HG02610 (cell line): ENCODE results near the gene PIM2.
"Not testable (repeated sequence)": the region's sequence is repeated elsewhere in the genome, so short reads cannot be mapped to it uniquely, and the experiment has no call there.

Source experiments
- ATAC-seq: cut with Tn5 transposase; IDR thresholded peaks from one replicate; pipeline ENCODE4 v1.9.1; 2021; ENCODE audit warnings: mild to moderate bottlenecking, moderate library complexity; ENCODE audit not compliant: unreplicated experiment

PIM2 gene

DNA sequence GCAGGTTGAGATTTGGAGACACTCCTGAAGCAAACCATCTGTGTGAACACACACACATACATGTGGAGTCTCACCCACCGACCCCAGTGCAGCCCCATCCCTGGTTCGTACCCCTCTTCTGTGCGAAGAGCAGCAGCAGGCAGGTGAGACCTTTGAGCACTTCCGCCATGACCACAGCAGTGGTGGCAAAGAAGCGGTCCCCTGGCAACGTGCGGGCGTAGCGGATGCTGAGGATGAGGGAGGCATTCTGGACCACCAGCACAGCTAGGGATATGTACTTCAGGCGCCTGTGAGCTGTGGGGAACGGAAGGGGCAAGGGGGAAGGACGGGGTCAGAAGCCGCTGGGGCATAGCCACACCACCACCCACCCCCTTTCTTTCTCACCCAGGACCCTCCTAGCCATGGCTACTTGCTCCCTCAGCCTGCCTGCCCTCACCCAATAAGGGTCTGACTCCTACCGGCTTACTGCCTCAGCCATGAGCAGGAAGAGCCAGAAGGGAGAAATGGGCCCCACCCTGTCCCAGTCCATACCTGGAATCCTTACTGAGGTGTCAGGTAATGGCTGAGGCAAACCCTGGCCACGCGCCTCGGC lies 9.0 kb downstream of the PIM2 start:
- ATAC-seq: no peak

DNA sequence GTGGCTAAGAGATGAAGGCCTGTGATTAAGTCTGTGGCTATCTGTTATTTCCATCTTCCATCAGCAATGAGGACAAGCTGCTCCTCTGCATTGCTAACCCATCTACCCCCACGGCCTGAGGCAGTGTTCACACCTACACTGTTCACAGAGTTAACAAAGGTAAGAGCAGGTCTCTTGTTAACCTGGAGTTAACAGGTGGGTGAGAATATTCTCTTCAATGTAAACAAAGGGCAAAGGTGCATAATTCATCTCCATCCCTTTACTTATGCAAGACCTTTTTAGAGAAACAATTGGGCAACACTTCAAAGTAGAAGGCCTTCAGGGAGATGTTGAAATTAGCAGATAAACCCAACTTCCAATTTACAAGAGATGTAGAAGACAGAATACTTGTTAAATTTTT lies 10.2 kb downstream of the PIM2 start:
- ATAC-seq: no peak

DNA sequence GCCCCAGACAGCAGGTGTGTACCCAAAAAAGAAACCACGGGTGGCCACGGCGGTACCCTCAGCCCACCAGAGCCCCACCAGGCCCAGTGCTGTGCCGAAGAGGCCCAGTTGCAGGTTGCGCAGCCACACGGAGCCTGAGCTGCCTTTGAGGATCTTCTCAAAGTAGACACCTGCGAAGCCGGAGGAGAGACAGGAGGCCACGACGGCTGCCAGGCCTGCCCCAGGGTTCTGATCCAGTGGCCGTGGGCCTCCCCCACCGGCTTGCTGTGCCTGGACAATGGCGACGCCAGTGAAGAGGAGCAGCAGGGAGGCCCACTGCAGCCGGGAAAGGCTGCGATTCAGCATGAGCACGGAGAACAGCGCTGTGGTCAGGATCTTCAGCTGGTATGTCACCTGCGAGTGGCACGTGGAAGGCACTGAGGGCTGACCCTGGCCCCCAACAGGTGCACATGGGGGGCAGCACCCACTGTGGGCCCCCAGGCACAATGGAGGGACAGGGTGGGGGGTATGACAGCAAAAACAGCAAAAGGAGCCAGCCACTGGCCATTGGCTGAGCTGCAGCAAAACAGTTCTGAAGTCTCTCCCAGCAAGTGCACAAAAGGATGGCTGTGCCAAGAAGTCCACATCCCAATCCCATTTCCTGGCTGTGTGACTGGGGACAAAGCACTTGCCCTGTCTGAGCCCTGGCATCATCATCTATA lies 13.6 kb downstream of the PIM2 start:
- no peak for ATAC-seq

DNA sequence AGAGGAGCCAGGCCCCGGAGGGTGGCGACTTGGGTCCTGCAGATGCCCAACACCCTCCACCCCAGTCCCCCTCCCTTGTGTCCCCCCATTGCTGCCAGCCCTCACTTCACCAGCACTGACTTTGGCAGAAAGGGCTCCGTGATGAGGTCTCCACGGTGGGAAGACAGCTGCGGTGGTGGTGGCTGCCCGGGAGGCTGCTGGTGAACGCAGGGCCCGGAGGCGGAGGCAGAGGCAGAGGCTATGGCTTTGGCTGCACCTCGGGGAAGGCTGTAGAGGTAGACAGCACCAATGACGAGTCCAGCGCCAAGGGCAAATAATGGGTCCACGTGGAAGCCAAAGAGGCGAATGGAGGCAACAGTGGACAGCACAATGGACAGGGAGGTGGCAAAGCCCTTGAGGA lies 14.2 kb downstream of the PIM2 start:
- ATAC-seq: no peak

DNA sequence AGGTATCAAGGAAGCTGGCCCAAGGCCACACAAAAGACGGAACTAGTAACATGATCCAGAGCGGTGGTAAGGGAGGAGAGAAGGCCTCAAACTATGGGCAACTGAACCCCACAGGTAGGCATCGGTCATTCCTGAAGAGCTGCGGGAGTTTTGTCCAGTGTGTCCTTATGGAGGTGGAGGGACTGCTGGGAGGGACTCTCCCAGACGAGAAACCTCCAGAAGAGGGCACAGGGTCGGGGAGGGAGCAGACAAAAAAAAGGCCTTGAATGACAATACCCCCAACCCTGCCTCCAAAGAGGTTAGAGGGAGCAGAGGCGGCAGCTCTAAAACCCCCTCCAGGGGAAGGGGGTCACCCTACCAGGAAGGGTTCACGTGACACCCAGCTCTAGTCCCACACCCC lies 14.6 kb downstream of the PIM2 start:
- no peak for ATAC-seq

DNA sequence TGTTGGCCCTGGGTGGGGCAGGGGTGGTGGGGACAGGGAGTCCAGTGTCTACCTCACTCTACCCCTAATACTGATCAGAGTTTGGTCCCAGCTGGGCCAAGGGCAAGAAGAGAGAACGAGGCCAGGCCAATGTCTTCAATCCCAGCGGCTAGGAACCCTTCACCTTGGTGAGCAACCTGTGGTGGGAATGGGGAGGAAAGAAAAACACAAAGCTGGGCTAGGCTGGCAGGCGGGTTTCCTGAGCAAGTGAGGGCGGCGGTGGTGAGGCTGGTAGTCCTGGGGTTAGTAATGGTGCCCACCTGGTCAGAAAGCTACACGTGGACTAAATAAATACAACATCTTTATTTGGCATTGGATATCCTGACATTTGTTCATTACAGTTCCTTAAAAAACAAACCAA lies 15.5 kb downstream of the PIM2 start:
- no peak for ATAC-seq

DNA sequence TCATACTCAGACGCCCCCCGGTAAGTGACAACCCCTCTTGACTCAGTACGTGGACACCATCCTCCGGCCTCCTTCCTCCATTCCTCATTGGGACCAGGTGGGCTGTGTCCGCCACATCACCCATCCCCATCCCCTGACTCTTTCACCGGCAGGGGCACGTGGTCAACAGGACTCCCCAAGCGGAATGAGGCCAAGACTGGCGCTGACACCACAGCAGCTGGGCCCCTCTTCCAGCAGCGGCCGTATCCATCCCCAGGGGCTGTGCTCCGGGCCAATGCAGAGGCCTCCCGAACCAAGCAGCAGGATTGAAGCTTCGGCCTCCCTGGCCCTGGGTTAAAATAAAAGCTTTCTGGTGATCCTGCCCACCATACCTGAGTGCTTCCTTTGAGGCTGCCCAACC lies 16.0 kb downstream of the PIM2 start:
- ATAC-seq: no peak

DNA sequence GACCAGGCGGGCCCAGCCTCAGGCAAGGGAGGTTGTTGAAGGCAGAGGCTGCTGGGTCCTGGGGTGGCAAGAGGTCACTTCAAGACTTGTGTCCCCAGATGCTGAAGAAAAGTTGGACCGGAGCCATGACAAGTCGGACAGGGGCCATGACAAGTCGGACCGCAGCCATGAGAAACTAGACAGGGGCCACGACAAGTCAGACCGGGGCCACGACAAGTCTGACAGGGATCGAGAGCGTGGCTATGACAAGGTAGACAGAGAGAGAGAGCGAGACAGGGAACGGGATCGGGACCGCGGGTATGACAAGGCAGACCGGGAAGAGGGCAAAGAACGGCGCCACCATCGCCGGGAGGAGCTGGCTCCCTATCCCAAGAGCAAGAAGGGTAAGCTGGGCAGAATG lies 16.7 kb downstream of the PIM2 start:
- no peak for ATAC-seq

DNA sequence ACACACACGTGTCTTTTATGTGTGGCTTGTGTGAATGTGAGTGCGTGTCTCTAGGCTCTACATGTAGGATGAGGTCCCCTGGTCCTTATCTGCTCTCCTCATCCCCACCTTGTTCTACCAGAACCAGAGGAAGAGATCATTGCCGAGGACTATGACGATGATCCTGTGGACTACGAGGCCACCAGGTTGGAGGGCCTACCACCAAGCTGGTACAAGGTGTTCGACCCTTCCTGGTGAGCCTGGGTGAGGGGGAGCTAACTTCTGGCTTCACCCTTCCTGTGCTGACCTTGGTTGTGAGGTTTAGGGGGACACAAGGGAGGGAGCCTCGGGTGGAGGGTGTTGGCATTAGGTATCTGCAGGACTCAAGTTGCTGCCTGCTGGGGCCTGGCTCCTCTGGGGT lies 17.8 kb downstream of the PIM2 start:
- ATAC-seq: no peak

DNA sequence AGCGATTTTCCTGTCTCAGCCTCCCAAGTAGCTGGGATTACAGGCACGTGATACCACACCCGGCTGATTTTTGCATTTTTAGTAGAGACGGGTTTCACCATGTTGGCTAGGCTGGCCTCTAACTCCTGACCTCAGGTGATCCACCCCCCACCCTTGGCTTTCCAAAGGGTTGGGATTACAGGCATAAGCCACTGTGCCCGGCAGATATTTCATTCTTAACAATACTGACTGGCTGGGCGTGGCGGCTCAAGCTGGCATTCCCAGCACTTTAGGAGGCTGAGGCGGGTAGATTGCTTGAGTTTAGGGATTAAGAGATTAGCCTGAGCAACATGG lies 19.8 kb downstream of the PIM2 start:
- no peak for ATAC-seq

DNA sequence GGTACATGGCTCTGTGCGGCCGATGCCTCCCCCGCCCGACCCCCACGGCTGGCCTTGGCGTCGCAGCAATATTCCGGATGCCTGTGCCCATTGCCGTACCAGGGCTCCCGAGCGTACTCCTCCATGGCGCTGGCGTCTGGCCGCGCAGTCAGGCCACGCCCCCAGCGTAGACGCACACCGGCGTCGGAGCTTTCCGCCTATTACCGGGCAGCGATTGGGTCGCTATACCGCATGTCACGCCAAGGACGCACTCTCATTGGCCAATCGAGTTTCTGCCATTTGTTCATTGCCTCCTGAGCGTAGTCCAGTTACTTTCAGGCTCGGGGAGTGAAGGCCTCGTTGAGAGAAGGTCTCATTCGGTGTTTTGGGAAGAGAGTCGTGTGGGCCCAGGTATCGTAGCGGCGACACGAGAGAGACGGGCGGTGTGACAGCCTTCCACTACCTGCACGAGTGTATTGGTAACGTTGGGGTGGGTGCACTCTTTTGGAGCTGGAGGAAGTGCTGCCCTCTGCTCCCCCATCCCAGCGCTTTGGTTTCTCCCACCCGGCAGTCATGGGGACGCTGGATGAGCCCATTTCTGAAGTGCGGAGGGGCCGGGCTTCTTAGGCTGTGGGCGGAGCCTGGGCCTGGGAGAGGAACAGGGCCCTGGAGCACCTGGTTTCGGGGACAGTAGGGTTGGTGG lies 21.1 kb downstream of the PIM2 start, which contains the start of the genes PQBP1 and TIMM17B:
Gene PQBP1, plus strand, starts transcription at position 306 of the 682 bp plus-strand sequence. CDS start 580 bp downstream, outside the sequence.
Gene TIMM17B, minus strand, starts transcription at position 144 of the 682 bp plus-strand sequence. Its CDS starts 19 bp downstream, at position 125.
- ATAC-seq: peak; percentile 92

DNA sequence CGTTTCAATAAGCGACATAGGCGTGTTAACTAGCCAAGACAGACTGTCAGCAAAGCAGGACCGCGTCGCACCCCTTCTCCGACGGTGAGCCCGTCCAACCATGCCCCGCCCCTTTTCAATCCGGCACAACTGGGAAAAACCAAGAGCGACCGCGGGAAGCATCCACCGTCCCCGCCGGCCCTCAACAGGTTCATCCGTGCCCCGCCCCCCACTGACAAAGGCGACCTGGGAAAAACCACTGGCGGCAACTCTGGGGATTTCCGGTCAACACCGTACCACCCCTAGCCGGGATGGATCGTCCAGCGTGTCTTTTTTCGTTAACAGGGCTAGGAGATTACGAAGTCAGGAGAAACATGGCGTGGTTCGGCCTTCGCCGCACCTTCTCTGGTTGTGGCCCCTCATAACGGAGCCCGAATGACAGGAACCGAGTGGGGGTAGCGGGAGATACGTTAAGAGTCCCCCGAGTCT lies 21.6 kb downstream of the PIM2 start:
- peak; percentile 13 for ATAC-seq

DNA sequence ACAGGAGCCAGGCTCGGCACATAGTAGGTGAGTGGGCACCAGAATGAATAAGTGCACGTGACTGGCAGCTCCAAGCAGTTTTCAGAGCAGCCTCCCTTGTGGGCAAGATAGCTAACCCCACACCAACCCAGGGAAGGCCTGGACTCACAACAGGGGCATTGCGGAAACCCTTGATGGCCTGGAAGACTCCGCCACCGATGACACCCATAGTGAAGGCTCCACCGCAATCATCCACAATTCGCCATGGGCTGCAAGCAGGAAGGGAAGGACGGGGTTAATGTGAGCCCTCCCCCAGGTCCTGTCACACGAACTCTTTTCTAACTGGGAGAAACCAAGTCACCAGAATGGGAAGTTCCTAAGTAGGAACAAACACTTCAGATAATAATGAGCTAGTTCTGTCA lies 22.2 kb downstream of the PIM2 start:
- no peak for ATAC-seq

DNA sequence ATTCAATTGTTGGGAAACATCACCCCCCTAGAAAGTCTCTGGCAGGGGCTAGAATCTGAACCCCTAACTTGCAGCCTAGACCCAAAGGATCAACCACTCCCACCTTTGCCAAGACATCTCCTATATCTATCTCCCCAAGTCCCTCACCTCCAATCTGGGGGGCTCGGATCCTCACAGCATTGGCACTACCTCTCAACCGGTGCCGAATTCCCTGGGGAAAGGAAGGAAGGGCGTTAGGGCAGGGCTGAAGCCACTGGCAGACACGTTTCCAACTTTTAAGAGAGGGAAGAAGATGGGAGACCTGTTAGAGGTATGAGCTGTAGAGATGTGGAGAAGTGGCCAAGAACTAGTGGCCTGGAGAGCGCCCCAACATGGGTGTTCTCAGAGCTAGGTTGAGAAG lies 23.9 kb downstream of the PIM2 start:
- no peak for ATAC-seq

DNA sequence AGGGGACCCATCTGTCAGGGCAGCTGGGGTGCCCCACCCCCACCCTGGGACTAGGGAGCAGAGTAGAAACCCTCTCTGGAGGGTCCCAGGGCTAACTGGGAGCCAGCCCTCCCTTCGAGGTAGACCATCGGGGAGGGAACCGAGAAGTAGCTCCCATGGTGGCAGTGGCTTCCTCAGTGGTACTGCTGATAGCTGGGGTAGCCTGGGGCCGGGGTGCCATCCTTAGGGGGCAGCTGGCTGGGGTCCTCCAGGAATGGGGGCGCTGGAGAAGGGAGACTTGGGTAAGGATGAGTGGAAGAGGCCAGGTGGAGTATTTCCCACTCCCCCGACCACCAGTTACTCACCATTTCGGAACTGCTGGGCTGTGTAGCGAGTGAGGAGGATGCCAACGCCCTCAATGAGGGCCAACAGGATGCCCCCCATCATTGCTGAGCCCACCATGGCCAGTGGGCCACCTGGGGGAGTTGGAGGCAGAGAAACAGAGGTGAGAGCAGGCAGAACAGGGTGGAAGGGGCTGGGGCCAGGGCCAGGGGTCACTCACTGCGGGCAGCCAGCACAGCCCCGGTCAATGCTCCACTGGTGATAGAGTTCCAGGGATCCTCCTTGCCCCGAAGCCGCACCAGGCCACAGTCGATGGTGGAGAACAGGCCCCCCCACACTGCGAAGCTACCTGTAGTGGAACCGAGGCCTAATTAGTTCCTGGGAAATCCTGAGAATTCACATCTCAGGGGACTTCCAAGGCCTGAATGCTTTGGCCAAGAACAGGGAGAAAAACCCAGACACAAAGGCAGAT lies 25.1 kb downstream of the PIM2 start:
- no peak for ATAC-seq

DNA sequence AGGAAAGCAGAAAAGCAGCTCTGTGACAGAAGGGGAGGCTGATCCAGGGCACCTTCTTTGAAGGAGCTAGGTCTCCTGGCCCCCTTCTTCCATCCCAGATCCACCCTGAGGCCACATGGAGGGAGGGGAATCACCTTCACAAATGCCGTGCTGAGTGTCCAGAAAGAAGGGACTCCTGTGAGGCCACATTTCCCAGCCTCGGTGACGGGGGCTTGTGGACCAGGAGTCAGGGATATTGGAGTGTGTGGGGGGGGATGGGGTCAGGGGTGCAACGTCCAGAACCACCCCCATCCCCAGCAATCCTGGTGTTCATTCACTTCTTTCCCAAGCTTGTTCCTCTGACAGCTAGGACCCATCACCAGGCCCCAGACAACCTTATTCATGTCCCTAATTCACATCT lies 25.9 kb downstream of the PIM2 start:
- ATAC-seq: no peak

DNA sequence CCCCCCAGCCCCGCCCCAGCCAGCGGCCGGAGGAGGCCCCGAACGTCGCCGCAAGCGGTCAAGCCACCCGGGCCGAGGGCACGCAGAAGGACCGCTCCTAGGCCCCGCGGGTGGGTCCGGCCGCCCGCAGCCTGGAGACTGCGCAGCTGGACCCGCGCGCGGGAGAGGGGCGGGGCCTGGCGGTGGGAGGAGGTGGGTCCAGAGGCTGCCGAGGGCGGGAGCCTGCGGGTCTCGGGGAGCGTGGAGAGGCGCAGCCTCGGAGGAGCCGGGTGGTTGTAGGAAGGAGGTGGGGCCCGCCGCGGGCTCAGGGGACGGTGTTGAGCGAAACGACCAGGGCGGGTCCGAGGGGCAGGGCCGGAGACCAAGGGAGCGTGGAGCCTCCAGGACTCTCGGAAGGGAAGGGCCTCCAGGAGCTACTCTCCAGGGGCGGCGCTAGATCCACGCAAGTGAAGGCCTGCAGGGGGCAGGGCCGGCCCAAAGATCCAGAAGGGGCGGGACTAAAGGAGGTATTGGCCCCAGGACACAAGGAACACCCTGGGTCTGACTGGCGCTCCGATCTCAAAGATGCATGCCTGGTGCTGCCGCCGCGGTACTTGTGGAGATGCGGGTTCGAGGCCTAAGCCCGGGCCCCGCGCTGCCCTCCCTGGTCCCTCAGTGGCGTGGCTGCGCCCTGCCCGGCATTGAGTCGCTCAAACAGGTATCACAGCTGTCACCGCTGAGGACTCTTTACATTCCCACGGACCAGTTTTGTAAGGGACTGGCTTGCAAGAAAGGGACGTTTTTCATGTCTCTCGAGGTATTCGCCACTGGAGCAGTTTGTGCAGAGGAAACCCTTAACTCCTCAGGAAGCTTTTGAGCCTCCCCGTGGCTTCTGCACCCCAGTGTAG lies 27.2 kb downstream of the PIM2 start:
- peak; percentile 81 for ATAC-seq

DNA sequence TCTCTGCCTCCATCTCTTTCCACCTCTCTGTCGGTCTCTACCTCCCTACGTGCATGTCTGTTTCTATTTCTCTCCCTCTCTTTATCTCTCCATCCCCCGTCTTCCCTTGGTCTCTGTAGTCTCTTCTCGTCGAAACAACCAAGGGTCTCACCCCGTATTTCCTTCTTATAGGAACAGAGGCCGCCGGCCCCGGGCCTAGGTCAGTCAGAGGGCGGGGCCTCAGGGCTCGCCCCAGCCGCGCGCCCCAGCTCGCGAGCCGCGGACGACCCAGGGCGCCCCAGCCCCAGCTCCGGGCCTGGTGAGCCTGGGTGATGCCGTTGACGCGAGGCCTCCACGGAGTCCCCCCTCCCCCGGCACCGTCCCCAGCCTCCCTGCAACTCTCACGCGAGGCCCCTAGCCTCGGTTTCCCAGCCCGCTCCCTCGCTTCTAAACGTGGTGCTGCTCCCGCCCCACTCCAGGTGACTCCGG lies 27.9 kb downstream of the PIM2 start:
- peak; percentile 44 for ATAC-seq

DNA sequence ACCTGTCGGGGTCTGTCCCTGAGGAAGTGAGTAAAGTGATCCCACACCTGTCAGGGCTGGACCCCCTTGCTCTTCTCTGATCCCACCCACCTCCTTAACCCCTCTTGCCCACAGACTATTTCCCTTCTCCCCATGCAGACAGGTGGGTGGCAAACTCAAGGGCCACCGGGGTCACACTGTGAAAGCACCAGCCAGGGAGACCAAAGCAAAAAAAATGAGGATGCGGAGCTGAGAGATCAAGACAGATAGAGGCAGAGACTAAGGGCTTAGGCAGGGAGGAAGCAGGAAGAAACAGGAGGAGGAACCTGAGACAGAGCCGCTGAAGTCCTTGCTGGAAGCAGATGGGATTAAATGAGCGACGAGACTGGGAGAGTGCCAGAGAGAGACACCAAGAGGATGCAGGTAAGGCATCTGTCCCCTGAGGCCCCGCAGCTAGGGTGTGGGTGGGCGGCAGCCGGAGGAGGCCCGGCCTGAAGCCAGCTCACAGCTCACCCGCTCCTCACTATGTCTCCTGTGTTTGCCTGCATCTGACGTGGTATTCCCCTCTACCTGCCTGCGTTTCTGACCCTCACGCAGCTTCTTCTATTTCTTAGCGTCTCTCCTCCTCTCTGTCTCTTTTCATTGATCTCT lies 28.4 kb downstream of the PIM2 start:
- no peak for ATAC-seq

DNA sequence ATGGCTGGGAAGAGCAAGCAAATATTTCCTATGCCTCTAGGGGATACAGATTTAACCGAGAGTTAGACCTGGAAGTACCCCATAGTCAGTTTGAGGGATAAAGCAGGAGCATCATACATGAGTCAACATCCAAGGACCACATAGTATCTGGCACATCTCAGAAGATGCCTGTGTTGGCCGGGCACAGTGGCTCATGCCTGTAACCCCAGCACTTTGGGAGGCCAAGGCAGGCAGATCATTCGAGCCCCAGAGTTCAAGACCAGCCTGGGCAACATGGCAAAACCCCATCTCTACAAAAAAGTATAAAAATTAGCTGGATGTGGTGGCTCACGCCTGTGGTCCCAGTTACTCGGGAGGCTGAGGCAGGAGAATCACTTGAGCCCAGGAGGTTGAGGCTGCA lies 32.2 kb downstream of the PIM2 start:
- not testable (repeated sequence) for ATAC-seq
